Measurements from ENCODE around the gene TACR1.

Gene TACR1

GRCh38 chr2:75041731-75042600 is 157.4 kb downstream of the TACR1 start:
- no peak for DNase-seq

- no peak for DNase-seq
Measured at GRCh38 chr2:75041226-75041625, 158.1 kb downstream of the TACR1 start.

- no peak for DNase-seq
Measured at GRCh38 chr2:75035444-75036353, 163.6 kb downstream of the TACR1 start.

- no peak for DNase-seq
Measured at GRCh38 chr2:75033516-75033915, 165.8 kb downstream of the TACR1 start.

GRCh38 chr2:75031906-75032803 is 167.2 kb downstream of the TACR1 start:
- DNase-seq = no peak

- DNase-seq = no peak
Measured at GRCh38 chr2:75031171-75031570, 168.1 kb downstream of the TACR1 start.

GRCh38 chr2:75030218-75031009 is 168.9 kb downstream of the TACR1 start:
- no peak for DNase-seq

- DNase-seq = no peak
Measured at GRCh38 chr2:75027886-75028285, 171.4 kb downstream of the TACR1 start.

- DNase-seq = peak; percentile 35
Measured at GRCh38 chr2:75025633-75026380, 173.5 kb downstream of the TACR1 start.

GRCh38 chr2:75025216-75025615 is 174.1 kb downstream of the TACR1 start:
- no peak for DNase-seq

- no peak for DNase-seq
Measured at GRCh38 chr2:75023666-75024455, 175.5 kb downstream of the TACR1 start.

GRCh38 chr2:75022516-75022915 is 176.8 kb downstream of the TACR1 start:
- DNase-seq = peak; percentile 67

GRCh38 chr2:75021672-75022071 is 177.6 kb downstream of the TACR1 start:
- DNase-seq = peak; percentile 86

- DNase-seq = no peak
Measured at GRCh38 chr2:75020476-75020875, 178.8 kb downstream of the TACR1 start.

- no peak for DNase-seq
Measured at GRCh38 chr2:75019790-75020189, 179.5 kb downstream of the TACR1 start.

GRCh38 chr2:75018162-75018561 is 181.2 kb downstream of the TACR1 start:
- no peak for DNase-seq

- DNase-seq = no peak
Measured at GRCh38 chr2:75012080-75012479, 187.2 kb downstream of the TACR1 start.

- DNase-seq = no peak
Measured at GRCh38 chr2:75010571-75010970, 188.7 kb downstream of the TACR1 start.

- no peak for DNase-seq
Measured at GRCh38 chr2:75007819-75008218, 191.5 kb downstream of the TACR1 start.

GRCh38 chr2:75007061-75007460 is 192.3 kb downstream of the TACR1 start:
- DNase-seq = no peak

Data from fibroblast of skin of right quadriceps (primary cell).